HG03103 (cell line): ENCODE measurements around the gene GIMAP1.
"Not testable (repeated sequence)": the region's sequence is repeated elsewhere in the genome, so short reads cannot be mapped to it uniquely, and the experiment has no call there.

Source experiments
- ATAC-seq: cut with Tn5 transposase; IDR thresholded peaks from one replicate; pipeline ENCODE4 v1.9.1; 2021; ENCODE audit warnings: low read depth; ENCODE audit not compliant: unreplicated experiment

Gene GIMAP1

GRCh38 chr7:150716368-150716767 lies at the start of gene GIMAP1:
TSS of gene GIMAP1 (plus strand) at chr7:150716613. CDS start at chr7:150719048, 2,435 bp downstream.
- no peak for ATAC-seq

- peak; percentile 70 for ATAC-seq
Observed at GRCh38 chr7:150668472-150668911, 47.9 kb upstream of the GIMAP1 start.

- no peak for ATAC-seq
Observed at GRCh38 chr7:150668977-150669376, 47.4 kb upstream of the GIMAP1 start.

GRCh38 chr7:150671798-150672585 lies 44.4 kb upstream of the GIMAP1 start:
- not testable (repeated sequence) for ATAC-seq

- ATAC-seq, result no peak
Observed at GRCh38 chr7:150675714-150676113, 40.7 kb upstream of the GIMAP1 start.

- ATAC-seq, result not testable (repeated sequence)
Observed at GRCh38 chr7:150676276-150676675, 40.1 kb upstream of the GIMAP1 start.

GRCh38 chr7:150676854-150677253 lies 39.6 kb upstream of the GIMAP1 start:
- not testable (repeated sequence) for ATAC-seq

- not testable (repeated sequence) for ATAC-seq
Observed at GRCh38 chr7:150678601-150679000, 37.8 kb upstream of the GIMAP1 start.

- not testable (repeated sequence) for ATAC-seq
Observed at GRCh38 chr7:150680364-150680763, 36.0 kb upstream of the GIMAP1 start.

GRCh38 chr7:150685219-150686029 lies 31.0 kb upstream of the GIMAP1 start, which contains the start of gene GIMAP2:
TSS of gene GIMAP2 (plus strand) at chr7:150685706. CDS start at chr7:150687060, 1,354 bp downstream.
- peak; percentile 83 for ATAC-seq

GRCh38 chr7:150686030-150686631 lies 30.3 kb upstream of the GIMAP1 start:
- peak; percentile 27 for ATAC-seq

GRCh38 chr7:150688630-150689029 lies 27.8 kb upstream of the GIMAP1 start:
- no peak for ATAC-seq

GRCh38 chr7:150695654-150696053 lies 20.8 kb upstream of the GIMAP1 start:
- ATAC-seq, result no peak

GRCh38 chr7:150703209-150703608 lies 13.2 kb upstream of the GIMAP1 start:
- ATAC-seq, result no peak

- no peak for ATAC-seq
Observed at GRCh38 chr7:150715293-150715692, 1.1 kb upstream of the GIMAP1 start.

GRCh38 chr7:150715738-150716137 lies 675 bp upstream of the GIMAP1 start:
- no peak for ATAC-seq

- no peak for ATAC-seq
Observed at GRCh38 chr7:150716939-150717338, 526 bp downstream of the GIMAP1 start.

GRCh38 chr7:150717814-150718420 lies 1.5 kb downstream of the GIMAP1 start:
- no peak for ATAC-seq

GRCh38 chr7:150719436-150719835 lies 3.0 kb downstream of the GIMAP1 start:
- no peak for ATAC-seq
